NCI-H510A (cell line): ENCODE data around the gene GPS1.

ENCODE experiments used
- DNase-seq: peaks from one replicate; lab custom pipeline; 2025; lab: John Stamatoyannopoulos, UW

Gene GPS1

DNA sequence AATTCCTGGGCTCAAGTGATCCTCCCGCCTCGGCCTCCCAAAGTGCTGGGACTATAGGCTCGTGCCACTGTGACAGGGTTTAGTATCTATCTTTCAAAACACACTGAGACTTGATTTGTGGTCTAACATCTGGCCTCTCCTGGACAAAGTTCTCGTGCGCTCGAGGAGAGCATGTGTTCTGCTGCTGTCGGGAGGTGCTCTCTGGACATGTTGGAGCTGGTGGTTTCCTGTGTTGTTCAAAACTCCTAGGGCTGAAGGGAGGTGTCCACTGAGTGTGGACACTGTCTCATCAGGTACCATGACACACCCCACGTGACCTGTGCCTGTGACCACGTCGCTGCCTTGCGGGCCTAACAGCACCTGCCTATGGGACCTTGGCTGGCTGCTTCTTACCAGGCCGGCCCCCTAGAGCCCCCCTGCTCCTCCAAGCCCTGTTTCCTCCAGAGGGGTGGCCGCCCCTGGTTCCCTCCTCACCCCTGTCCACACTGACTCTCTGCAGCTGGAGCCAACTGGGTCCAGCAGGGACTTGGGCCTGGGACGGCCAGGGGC, 5.7 kb upstream of the GPS1 start:
- no peak for DNase-seq

DNA sequence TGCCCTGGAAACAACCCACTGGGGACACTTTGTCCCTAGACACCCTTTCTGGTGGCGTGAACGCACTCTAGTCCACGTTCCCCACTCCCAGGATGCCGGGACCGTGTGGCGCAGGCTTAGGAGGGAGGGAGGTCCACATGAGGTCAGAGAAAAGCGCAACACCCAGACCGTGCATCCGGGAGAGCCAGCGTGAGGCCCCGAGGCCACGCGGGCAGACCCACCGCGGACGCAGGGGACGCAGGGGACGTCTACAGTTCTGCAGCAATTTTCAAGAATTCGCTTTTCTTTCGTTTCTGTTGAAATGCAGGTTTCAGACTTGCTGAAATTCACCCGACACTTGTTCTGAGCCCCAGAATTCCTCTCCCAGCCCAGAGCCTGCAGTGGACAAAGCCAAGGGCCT, 4.8 kb upstream of the GPS1 start:
- no peak for DNase-seq

DNA sequence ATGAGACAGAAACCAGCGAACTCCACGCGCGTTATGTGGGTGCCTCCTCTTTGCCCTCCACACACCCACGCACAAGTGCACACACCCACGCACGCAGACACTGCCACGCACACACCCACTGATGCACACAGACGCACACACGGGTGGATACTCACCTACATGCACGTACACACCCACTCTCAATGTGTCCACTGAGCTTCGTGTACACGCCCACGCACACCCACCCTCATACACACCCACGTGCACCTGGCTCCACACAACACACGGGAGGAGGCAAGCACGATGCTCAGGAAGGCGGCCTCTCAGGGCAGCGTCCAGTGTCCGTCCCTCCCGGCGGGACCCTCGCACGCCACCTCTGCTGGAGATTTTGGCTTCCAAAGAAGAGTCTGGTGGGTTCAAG, 4.3 kb upstream of the GPS1 start:
- DNase-seq: no peak

DNA sequence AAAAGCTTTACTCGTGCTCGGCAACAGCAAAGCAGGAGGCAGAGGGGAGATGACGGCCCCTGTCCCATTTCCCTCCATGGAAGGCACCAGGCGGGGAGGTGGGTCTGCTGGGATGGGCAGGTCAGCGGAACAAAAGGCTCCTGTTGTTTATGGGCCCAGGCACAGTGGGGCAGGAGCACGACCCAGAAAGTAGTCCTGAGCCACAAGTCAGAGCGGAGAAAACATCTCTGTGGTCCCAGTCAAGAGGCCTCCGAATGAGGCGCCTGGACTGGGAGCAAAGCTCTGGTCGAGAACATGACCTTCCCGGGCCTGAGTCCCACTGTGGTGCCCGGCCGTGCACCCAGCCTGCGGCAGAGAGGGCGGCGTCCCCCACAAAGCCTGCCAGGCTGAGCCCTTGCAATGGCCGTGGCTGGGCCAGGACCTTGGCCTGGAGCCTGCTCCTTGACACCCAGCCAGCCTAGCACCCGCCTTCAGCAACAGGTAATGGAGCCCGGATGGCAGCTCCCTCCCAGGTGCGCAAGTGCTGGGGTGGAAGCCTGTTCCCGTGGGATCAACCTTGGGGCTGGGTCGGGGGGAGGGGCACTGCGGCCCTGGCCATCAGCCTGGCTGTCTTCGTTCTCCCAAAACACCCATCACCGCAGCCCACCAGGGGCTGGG, 3.7 kb upstream of the GPS1 start:
- no peak for DNase-seq

DNA sequence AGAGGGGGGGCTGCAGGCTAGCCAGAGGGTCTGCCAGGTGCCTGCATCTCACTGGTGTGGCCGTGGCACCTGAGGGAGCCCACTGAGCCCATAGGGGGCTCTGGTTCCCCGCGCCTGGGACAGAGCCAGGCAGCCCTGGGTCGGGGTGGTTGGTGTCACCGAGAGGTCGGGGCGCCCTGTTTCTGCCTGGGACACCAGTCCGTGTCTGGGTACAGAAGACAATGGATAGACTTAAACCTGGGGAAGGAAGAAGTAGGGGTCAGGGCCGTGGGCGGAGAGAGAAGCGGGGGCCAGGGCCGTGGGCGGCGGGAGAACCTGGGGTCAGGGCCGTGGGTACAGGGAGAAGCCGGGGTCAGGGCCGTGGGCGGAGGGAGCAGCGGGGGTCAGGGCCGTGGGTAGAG, 3.1 kb upstream of the GPS1 start:
- no peak for DNase-seq

DNA sequence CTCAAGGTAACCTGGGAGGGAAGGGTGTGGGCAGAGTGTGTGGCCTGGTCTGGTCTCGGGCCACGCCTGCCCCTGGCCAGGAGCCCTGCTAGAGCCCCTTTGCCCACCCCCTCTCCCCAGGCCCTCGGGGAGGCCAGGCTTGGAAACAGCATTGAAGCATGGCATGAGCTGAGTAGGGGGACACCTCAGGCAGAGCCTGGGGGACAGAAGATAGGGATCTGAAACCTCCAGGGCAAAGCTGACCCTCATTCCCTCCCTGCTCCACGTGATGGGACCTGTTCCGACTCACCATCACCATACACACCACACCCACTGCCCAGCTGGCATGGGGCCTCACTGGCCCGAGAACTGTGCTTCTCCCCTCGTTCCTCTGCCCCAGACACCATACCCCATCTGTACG, 2.6 kb upstream of the GPS1 start:
- DNase-seq: no peak

DNA sequence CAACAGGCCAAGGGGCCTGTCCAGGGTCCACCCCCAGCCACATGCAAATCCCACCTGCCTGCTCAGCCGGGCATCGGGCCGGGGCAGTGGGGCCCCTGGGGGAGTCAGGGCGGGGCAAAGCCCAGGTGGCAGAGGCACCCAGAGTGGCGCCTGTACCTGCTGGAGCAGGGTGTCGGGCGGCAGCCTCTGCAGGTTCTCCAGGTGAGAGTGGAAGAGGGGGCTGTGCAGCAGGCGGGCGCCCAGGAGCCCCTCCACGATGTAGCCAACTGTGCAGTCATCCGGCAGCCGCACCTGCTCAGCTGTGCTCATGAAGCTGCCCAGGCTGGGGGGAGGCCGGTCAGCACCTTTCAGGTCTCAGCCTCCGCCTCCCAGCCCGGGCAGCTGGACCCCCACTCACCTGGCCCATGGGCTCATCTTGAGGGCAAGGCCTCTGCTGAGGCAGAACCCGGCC, 2.2 kb upstream of the GPS1 start:
- no peak for DNase-seq

DNA sequence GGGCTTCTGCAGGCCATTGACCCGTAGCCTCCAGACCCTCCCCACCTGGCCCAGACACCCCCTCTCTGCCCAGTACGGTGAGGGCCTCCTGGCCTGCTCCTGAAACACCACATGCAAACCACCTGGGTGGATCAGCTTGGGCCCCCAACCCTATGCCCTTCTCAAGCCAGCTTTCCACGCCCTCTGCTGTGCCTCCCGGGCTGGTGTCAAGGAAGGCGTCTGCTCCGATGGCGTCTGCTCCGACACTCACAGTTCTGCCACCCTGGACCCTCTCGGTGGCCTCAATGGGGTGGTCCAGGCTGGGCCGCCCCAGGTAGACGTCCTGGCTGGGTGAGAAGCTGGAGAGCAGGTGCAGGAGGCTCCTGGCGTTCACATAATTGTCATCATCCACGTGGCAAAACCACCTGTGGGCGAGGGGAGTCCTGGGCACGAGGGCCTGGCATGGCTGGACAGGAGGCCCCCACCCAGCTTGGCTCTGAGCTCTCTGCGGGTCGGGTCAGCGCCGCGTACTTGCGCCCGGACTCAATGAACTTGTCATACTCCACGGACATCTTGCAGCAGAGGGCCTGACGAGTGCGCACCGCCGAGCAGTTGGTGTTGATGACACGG, 1.4 kb upstream of the GPS1 start:
- DNase-seq: no peak

DNA sequence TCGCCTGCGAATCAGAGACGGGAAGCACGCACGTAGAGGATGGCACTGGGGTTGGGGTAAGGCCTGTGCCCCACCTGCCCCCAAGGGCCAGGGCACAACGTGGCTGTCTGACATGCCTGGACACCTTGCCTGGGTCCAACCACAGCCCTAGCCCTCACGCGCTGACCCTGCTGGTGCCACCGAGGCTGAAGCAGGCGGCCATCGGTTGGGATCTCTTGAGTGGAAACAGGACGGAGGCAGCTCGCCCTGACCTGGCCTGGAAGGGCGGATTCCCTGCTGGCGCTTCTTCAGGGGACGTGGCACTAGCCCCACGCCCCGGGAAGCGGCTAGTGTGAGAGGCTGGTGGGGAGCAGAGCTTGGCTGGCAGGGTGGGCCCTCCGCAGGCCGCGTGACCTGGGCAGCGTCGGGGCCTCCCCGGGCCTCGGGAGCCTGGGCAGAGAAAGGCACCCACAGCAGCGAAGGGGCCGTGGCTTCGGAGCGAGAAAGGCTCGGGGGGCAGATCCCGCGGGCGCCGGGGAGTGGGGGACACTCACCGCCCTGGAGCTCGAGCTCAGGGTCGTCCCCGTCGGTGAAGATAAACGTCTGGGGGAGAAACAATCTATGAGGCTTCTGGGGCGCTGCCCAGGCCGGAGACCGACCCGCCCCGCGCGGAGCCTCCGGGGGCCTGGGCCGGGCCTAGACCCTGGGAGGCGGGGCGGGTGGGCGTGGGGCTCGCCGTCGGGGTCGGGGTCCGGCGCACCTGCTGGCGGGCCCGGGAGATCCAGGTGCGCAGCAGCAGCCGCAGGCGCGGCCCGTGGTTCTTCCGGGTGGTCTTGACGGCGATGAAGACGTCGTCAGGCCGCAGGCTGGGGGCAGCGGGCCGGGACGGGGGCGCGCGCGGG, 697 bp upstream of the GPS1 start:
- DNase-seq: no peak

DNA sequence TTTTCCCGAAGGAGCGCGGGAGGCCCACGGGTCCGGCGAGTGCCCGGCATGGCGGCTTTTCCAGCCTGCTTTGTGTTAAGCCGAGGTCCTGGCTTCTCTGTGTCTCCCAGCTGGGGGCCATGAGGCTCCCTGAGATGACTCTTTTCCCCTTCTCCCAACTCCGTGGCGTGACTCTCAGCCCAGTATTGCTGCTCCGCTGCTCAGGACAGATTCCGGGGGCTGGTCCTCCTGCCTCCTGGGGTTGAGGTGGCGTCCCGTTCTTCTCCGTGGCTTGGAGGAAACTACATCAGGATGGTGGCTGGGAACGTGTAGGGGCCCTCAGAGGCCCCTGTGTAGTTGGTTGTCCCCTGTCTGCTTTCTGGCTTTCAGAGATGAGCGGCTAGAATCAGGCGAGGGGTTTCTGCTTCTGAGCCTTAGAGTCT, 951 bp downstream of the GPS1 start:
- DNase-seq: no peak

DNA sequence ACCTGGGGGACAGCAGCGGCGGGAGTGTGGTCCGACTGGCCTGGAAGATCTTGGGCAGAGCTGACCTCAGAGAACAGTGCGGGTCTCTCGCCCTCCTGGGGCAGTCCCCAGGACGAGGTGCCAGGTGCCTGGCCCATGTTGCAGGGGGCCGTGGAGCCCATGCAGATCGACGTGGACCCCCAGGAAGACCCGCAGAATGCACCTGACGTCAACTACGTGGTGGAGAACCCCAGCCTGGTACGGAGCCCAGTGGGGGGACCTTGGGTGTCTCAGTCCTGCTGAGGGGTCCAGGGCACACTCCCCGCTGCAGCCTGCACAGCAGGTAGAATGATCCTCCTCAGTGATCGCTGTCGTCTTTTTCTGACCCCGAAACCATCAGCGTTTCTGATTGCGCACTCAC, 1.4 kb downstream of the GPS1 start:
- DNase-seq: no peak

DNA sequence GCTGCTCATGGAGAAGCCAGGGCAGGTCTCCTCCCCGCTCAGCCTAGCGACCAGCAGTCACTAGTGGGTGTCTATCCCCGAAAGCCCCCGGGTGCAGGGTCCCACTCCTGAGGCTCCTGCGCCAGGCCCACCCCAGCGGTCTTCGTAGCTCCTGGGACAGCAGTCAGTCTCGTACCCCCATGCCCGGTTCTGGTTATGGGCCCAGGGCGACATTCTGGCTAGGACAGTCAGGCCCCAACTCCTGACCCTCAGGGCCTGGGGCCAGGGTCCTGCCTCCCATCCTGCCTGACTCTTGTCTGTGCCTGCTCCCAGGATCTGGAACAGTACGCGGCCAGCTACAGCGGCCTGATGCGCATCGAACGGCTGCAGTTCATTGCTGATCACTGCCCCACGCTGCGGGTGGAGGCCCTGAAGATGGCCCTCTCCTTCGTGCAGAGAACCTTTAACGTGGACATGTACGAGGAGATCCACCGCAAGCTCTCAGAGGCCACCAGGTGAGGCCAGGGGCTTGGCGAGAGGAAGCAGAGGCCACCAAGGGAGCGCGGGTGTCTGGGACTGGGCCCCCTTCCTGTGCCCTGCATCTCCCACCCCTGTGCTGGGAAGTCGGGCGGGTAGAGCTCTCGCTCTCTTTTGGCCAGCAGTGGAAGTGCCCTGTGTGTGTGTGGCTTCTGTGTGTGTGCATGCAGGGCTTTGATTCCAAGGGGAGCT, 2.0 kb downstream of the GPS1 start:
- DNase-seq: no peak

DNA sequence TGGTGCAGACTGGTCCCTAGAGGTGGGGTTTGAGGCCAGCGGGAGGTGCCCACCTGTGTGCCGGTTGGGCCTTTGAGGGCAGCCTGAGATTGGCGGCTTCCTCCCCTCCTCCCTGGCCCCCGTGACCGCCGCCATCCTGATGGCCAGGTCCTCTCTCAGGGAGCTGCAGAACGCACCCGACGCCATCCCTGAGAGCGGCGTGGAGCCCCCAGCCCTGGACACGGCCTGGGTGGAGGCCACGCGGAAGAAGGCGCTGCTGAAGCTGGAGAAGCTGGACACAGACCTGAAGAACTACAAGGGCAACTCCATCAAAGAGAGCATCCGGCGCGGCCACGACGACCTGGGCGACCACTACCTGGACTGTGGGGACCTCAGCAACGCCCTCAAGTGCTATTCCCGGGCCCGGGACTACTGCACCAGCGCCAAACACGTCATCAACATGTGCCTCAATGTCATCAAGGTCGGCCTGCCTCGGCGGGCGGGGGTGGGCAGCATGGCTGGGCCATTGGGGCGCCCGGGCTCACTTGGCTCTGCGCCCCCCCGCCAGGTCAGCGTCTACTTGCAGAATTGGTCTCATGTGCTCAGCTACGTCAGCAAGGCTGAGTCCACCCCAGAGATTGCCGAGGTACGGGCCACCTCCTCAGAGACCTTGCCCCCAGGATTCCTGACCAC, 2.8 kb downstream of the GPS1 start:
- no peak for DNase-seq

DNA sequence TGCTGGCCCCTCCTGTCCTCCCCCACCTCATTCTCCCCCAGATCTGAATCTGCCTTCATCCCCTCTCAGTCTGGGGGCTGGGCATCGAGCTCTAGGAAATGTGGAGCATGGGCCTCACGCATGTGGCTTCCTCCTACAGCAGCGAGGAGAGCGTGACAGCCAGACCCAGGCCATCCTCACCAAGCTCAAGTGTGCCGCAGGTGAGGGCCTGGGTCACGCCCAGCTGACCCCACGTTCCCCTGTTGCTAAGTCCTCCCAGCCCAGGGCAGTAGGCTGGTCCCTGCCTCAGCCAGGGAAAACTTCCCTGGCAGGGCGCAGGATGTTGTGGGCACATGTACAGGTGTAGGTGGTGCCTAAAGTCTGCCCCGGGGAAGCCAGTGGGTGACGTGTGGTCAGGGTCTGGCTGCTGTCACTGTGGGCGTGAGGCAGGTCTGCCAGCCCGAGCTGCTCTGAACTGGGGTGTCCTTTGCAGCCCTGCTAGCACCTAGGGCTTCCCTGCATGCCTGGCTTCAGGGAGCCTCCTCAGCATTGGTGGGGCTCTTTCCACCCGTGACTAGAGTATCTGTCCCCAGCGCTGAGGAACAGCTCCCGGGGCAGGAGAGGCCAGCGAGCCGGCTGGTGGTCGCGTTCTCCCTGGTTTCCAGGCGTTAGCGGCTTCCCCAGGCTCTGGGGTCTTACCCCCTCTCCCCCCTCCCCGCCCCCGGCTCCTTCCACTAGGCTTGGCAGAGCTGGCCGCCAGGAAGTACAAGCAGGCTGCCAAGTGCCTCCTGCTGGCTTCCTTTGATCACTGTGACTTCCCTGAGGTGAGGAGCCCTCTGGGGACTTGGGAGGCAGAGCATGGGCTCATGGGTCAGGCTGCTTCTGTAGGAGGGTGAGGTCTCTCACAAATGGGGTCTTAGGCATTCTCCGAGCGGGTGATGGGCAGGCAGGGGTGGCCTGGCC, 3.6 kb downstream of the GPS1 start:
- DNase-seq: no peak

DNA sequence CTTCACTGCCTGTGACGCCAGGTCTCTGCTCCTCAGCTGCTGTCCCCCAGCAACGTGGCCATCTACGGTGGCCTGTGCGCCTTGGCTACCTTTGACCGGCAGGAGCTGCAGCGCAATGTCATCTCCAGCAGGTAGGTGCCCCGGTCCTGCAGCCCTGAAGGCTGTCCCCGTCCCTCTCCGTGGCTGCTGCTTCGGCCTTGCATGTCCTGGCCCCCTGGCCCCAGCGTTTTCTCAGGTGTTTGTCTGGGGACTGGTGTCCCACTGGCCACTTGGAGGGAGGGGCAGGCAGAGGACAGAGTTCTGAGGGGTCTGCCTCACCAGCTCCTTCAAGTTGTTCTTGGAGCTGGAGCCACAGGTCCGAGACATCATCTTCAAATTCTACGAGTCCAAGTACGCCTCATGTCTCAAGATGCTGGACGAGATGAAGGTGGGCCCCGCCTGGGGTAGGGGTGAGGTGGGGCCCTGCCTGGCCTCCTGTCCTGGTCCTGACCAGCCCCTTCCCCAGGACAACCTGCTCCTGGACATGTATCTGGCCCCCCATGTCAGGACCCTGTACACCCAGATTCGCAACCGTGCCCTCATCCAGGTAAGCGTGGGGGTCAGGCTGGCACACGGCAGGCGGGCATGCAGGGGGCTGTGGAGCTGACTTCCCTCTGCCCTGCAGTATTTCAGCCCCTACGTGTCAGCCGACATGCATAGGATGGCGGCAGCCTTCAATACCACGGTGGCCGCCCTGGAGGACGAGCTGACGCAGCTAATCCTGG, 4.4 kb downstream of the GPS1 start:
- no peak for DNase-seq

DNA sequence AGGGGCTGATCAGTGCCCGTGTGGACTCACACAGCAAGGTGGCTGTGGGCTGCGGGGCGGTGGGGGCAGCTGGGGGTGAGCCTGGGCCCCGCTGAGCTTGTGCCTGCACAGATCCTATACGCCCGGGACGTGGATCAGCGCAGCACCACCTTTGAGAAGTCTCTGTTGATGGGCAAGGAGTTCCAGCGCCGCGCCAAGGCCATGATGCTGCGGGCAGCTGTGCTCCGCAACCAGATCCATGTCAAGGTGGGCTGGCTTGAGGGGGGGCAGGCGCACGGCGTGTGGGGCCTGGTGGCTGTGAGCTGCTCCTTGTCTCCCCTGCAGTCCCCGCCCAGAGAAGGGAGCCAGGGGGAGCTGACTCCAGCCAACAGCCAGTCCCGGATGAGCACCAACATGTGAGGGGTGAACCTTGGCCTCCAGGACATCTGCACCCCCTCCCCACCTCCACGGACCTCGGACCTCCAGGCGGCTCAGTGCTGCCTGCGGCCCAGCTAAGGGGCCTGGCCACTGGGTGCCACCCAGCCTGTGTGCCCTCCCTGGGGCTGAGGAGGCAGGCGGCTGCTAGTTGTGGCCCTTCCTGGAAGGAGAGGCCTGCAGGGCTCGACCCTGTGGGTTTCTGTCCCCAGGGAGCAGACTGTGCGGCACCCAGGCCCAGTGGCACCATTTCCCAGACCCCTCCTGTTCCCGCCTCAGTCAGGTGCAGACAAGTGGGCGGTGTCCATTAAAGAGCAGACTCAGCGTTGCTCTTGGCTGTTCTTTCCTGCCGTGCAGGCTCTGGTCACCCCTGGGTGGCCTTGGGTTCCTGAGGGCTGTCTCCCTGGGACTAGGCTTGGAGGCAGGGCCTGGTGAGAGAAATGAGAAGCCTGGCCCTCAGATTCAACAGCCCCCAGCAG, 5.3 kb downstream of the GPS1 start:
- DNase-seq: no peak

DNA sequence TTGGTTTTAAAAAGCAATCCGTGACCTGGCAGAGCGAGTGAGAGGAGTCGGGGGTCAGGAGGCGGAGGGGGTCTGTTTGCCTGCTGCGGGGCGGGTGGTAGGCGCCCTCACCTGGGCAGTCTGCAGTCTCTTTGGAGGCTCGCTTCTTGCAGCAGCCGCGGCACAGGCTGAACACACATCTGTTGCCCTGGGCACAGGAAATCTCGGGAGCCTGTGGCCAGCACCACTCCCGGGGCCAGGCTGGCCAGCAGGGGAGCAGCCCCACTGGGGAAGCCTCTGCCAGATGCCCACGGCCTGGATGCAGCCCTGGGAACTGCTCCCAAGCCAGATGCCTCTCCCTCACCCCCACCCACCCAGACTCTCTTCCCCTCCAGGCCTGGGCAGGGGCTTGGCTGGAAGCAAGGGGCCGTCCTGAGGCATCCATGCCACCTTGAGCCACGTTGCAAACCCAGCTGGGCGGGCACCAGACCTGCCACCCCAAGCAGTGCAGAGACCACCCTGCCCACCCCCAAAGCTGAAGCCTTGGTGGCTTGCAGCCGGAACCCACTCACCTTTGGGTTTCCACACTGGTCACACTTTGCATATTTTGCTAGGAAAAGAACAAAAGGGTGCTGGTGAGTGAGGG, 6.6 kb downstream of the GPS1 start:
- DNase-seq: no peak

DNA sequence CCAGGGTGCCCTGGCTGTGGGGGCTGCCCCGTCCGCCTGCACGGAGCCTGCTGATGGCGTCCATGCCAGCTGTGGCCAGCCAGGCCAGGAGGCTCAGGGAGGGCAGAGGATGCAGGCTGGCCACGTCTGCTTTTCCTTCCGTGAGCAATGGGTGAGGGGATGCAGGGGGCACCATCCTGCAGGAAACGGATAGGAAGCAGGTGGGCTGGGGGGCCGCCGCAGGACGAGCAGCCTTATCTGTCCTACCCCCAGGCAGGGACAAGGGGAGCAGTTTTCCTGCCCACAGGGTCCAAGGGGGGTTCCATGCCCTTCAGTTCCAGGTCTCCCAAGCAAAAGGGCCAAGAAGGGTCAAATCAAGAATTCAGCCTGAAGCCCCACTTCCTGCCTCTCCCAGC, 7.2 kb downstream of the GPS1 start:
- no peak for DNase-seq
